Measurements from ENCODE around the gene ZFYVE28. TPM values are rescaled to one million over a fixed set of nuclear protein-coding genes. Genes with fewer than 3 reads are reported as not detected.
A peak's percentile ranks its signal among the peaks of the same experiment; 100 is the strongest.

Gene ZFYVE28
- total and polyA plus RNA-seq, 9 donors: 1.3 to 12.1 (median 8.6) TPM

DNA sequence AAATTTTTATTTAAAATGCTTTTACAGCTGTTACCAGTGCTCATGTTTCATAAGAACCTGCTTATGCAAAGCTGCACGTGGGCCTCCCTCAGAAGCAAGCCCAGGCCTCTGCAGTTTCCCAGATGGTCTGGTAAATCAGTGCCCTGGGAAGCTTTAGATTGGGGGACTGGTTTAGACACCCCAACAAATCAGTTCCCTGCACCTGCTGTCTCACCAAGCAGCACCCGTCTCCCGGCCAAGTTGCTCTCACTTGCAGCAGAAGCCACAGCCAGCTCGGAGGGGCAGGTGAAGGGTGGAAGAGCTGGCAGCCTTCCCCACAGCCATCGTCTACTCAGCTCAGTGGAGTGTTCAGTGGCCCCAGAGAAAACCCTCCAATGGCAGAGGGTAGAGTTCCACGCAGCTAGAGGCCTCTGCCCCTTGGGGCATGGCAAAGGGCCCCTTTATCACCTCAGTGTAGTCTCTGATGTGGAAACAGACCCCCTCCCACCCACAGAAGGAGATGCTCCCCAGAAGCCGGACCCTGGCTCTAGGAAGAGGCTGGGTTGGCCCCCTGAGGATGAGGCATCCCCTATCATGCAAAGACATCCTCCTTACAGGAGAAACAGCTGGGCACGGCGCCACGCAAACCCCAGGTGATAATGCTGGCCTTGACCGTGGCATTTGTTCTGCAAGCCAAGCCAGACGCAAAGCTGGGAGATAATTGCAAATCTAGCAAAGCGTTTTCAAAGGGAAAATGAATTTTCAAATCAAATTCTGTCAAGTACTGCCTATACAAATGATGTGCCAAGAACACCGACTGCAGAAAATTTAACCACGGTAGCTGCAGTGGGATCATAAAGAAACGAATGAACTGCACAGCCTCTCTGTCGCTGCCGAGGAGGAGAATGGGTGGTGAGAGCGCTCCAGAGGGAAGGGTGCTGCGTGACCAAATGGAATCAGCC lies 51.9 kb downstream of the ZFYVE28 start:
- 36 to 41% (median 36%) methylated on average over 20 of the region's 20 CpGs for WGBS, 3 donors
- DNase-seq: peak in 4 of 5 donors; percentile 33 to 61 (median 42)
- Histone ChIP-seq H3K9me3 (no peaks in the 10 kb centered on the region), H3K27me3 (no peaks in the 10 kb centered on the region), H3K4me3 (no peak overlapping the region), H3K4me1 (ENCODE audit: insufficient read depth) (peaks cover 22% of the 10 kb centered on the region), H3K27ac (no peak overlapping the region), H3K36me3 (no peaks in the 10 kb centered on the region)
- TF ChIP-seq POLR2A (IDR thresholded peaks at IDR 0.05) (no peak), EP300 (IDR thresholded peaks at IDR 0.05) (no peak)
- TF ChIP-seq, protein P1, sequence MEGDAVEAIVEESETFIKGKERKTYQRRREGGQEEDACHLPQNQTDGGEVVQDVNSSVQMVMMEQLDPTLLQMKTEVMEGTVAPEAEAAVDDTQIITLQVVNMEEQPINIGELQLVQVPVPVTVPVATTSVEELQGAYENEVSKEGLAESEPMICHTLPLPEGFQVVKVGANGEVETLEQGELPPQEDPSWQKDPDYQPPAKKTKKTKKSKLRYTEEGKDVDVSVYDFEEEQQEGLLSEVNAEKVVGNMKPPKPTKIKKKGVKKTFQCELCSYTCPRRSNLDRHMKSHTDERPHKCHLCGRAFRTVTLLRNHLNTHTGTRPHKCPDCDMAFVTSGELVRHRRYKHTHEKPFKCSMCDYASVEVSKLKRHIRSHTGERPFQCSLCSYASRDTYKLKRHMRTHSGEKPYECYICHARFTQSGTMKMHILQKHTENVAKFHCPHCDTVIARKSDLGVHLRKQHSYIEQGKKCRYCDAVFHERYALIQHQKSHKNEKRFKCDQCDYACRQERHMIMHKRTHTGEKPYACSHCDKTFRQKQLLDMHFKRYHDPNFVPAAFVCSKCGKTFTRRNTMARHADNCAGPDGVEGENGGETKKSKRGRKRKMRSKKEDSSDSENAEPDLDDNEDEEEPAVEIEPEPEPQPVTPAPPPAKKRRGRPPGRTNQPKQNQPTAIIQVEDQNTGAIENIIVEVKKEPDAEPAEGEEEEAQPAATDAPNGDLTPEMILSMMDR (IDR thresholded peaks at IDR 0.05): no peak
- intact Hi-C loops (cut with DNase I): no loop called here

DNA sequence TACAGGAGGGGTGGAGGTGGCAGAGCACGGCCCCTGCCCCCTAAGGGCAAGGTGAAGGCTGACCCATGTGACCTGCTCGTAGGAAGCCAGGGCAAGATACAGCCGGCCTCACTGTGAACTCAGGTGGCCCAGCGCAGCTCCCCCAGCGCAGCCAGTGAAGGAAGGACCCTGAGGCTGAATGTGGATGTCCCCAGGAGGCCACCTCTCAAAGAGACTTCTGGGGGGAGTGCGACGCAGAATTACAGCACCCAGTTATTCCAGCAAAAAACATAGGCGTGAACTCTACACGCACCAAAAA lies 52.6 kb downstream of the ZFYVE28 start:
- Histone ChIP-seq H3K27ac (no peak overlapping the region), H3K9me3 (no peaks in the 10 kb centered on the region), H3K27me3 (no peaks in the 10 kb centered on the region), H3K36me3 (no peaks in the 10 kb centered on the region), H3K4me1 (ENCODE audit: insufficient read depth) (peaks cover 22% of the 10 kb centered on the region), H3K4me3 (no peak overlapping the region)
- DNase-seq: peak in 1 of 5 donors; percentile 18
- TF ChIP-seq EP300 (IDR thresholded peaks at IDR 0.05) (no peak), POLR2A (IDR thresholded peaks at IDR 0.05) (no peak)
- TF ChIP-seq, protein P1 (IDR thresholded peaks at IDR 0.05): no peak
- 80 to 86% (median 82%) methylated on average over 9 of the region's 9 CpGs for WGBS, 3 donors
- intact Hi-C loops (cut with DNase I): no loop called here

DNA sequence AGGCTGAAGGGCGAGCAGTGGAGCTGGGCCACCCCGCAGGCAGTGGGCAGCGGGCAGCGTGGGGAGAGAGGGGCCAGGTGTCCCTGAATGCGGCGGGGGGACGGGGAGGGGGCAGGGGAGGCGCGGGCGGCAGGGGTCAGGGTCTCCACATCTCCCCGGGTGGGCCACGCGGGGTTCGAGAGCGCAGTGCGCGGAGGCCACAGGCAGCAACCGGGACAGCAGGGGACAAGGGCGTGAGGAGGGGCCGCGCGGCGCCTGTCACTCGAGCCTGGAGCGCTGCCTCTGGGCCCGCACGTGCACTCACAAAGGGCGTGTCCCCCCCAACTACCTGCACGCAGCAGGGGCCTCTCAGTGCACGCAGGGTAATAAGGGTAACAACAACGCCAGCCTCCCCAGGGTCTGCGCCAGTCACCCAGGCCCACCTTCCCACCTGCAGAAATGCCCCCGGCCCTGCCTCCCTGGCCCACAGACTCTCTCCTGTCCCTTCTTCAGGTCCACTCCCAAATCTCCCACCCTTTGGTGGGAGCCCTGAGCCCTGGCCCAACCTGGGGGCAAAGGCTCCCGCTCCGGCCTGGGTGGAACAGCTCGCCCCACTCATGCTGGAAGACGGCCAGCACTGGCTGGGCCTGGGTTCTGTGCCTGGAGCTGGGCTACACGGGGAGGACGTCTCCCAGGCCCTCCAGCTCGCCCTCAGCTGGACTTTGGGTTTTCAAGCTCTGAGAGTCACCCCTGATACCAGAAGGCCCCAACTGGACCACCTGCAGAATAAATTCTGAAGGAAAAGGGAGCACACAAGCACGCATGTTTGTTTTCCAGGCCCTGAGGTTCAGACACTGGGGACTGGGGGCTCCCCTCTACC lies 53.2 kb downstream of the ZFYVE28 start:
- DNase-seq: peak in 4 of 5 donors; percentile 39 to 64 (median 48)

DNA sequence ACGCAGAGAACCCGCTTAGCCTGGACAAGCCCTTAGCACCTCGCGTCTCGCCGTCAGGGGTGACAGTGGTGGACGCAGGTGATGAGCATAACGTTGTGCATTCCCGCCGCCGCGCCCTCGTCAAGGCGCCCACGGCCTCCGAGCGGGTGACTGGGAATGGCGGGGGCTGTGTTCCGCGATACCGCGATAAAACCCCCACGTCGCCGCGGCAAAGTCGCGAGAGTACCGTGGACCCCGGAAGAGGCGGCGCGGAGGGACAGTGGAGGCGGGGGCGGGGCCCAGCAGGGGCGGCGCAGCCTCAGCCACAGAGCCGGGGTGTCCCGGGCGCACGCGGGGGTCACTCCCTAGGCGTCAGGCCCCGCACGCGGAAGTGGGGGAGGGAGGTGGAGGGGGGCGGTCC lies 53.8 kb downstream of the ZFYVE28 start:
- H3K4me3 ChIP-seq: peak overlapping the region; percentile 49
- no peaks in the 10 kb centered on the region for H3K36me3 ChIP-seq
- H3K4me1 ChIP-seq (ENCODE audit: insufficient read depth): peaks cover 22% of the 10 kb centered on the region
- H3K27ac ChIP-seq: peak overlapping the region in 1 of 2 donors; percentile 59
- intact Hi-C loops (cut with DNase I): no loop called here
- TF ChIP-seq POLR2A (IDR thresholded peaks at IDR 0.05): no peak
- TF ChIP-seq, protein P1 (IDR thresholded peaks at IDR 0.05): no peak
- no peak for TF ChIP-seq EP300 (IDR thresholded peaks at IDR 0.05)
- no peaks in the 10 kb centered on the region for H3K27me3 ChIP-seq
- H3K9me3 ChIP-seq: no peaks in the 10 kb centered on the region
- peak; percentile 51 to 79 (median 70) for DNase-seq
- WGBS, 3 donors: 6 to 17% (median 14%) methylated on average over 32 to 47 of the region's 47 CpGs

More for the DNA sequence above, 53.2 kb downstream of the ZFYVE28 start:
- Histone ChIP-seq H3K9me3 (no peaks in the 10 kb centered on the region), H3K4me3 (peak overlapping the region; percentile 49), H3K27me3 (no peaks in the 10 kb centered on the region), H3K4me1 (ENCODE audit: insufficient read depth) (peaks cover 22% of the 10 kb centered on the region), H3K36me3 (no peaks in the 10 kb centered on the region), H3K27ac (peak overlapping the region in 1 of 2 donors; percentile 59)
- intact Hi-C loops (cut with DNase I): no loop called here
- WGBS, 3 donors: 37 to 59% (median 50%) methylated on average over 38 to 41 of the region's 41 CpGs
- TF ChIP-seq POLR2A (IDR thresholded peaks at IDR 0.05) (no peak), EP300 (IDR thresholded peaks at IDR 0.05) (no peak)
- TF ChIP-seq, protein P1 (IDR thresholded peaks at IDR 0.05): no peak

Data from ovary (tissue), 9 donors.